HCT116 (cell line): ENCODE results near the gene IGFBP4. TPM values are rescaled to one million over a fixed set of nuclear protein-coding genes. Genes with fewer than 3 reads are reported as not detected.

Source experiments
- ATAC-seq: fragments of 200-7000 bp; cut with Tn5 transposase; 2 replicates; pipeline ENCODE4 v1.9.1; 2020; ENCODE audit warnings: mild to moderate bottlenecking, moderate library complexity
- BruUV-seq: library from RNA; stranded (reverse); fragments of 400-500 nt; replicated peaks from 2 replicates; lab custom pipeline; 2021; lab: Mats Ljungman, UMichigan
- CTCF ChIA-PET: fragments of 300-600 bp; sonication (Branson Sonifier 250); formaldehyde crosslinking; loops from one replicate; lab custom pipeline; 2021; ENCODE audit warnings: antibody characterized with exemption; lab: Charles Lee
- POLR2A ChIA-PET: fragments of 300-600, 350-600 bp; sonication (Branson Sonifier 250); formaldehyde crosslinking; loops from one replicate; lab custom pipeline; 2021; ENCODE audit warnings: antibody characterized with exemption; lab: Charles Lee
- RAD21 ChIA-PET, 2 experiments: fragments of 300-600 bp; sonication (Branson Sonifier 250); formaldehyde crosslinking; loops; one replicate each; lab custom pipeline; 2023; ENCODE audit warnings: low total read pairs in 2 of 2; ENCODE audit not compliant: uncharacterized antibody in 2 of 2, unreplicated experiment in 2 of 2, low non-redundant PET in 1 of 2; lab: Charles Lee
- DNase-seq: peaks from one replicate; pipeline ENCODE4 v3.0.0-alpha.2; 2010; ENCODE audit warnings: low read depth, low spot score
- H2AFZ ChIP-seq: fragments of 200-600 bp; shearing (Covaris generic), sonication (generic); 2 replicates; pipeline ENCODE4 v1.6.1; 2017; ENCODE audit warnings: low read depth, mixed run types, mixed read lengths, antibody characterized with exemption, low read length; ENCODE audit not compliant: poor library complexity, severe bottlenecking
- H3K27ac ChIP-seq: 2 replicates; pipeline ENCODE4 v1.5.1; 2012; ENCODE audit warnings: low read depth, low read length
- H3K27me3 ChIP-seq: fragments of 200-600 bp; sonication (generic); 2 replicates; pipeline ENCODE4 v1.6.1; 2016; ENCODE audit warnings: mixed run types, low read length, mixed read lengths; ENCODE audit not compliant: insufficient read depth
- H3K36me3 ChIP-seq, 2 experiments: fragments of 200-500 bp in 1 of 2; fragments of 200-600 bp in 1 of 2; sonication (Bioruptor generic) in 1 of 2; sonication (generic) in 1 of 2; 2 replicates each; pipeline versions ENCODE4 v1.5.1 to v1.6.1; 2014 to 2016; ENCODE audit warnings: low read length in 2 of 2, inconsistent platforms in 1 of 2, mixed read lengths in 1 of 2, mixed run types in 1 of 2; ENCODE audit not compliant: insufficient read depth in 2 of 2, control insufficient read depth in 1 of 2
- H3K4me1 ChIP-seq, 2 experiments: fragments of 200-600 bp in 1 of 2; sonication (generic) in 1 of 2; 2 replicates each; pipeline versions ENCODE4 v1.5.1 to v1.6.1; 2012 to 2017; ENCODE audit warnings: low read length in 2 of 2, inconsistent platforms in 1 of 2, mild to moderate bottlenecking in 1 of 2, mixed read lengths in 1 of 2, mixed run types in 1 of 2, moderate library complexity in 1 of 2; ENCODE audit not compliant: insufficient read depth in 2 of 2, control insufficient read depth in 1 of 2
- H3K4me2 ChIP-seq: fragments of 200-600 bp; sonication (generic); 2 replicates; pipeline ENCODE4 v1.6.1; 2017; ENCODE audit warnings: mixed run types, low read length, mixed read lengths
- H3K4me3 ChIP-seq, 2 experiments: fragments of 200-600 bp in 1 of 2; sonication (generic) in 1 of 2; replicated peaks in 1 of 2; 2 replicates each; pipeline ENCODE4 v1.5.1; 2011 to 2016; ENCODE audit warnings: low read length in 2 of 2, control low read depth in 1 of 2, low read depth in 1 of 2, mild to moderate bottlenecking in 1 of 2, mixed read lengths in 1 of 2, mixed run types in 1 of 2
- H3K79me2 ChIP-seq: fragments of 200-600 bp; sonication (generic); 2 replicates; pipeline ENCODE4 v1.6.1; 2017; ENCODE audit warnings: mild to moderate bottlenecking, mixed run types, low read length, moderate library complexity, mixed read lengths; ENCODE audit not compliant: insufficient read depth
- H3K9ac ChIP-seq: fragments of 200-600 bp; sonication (generic); 2 replicates; pipeline ENCODE4 v1.6.1; 2016; ENCODE audit warnings: low read length, mixed read lengths
- H3K9me2 ChIP-seq: fragments of 200-600 bp; sonication (generic), shearing (Covaris generic); 2 replicates; pipeline ENCODE4 v1.6.1; 2017; ENCODE audit warnings: mixed run types, mild to moderate bottlenecking, moderate library complexity; ENCODE audit not compliant: insufficient read depth
- H3K9me3 ChIP-seq, 2 experiments: fragments of 200-500 bp in 1 of 2; fragments of 200-600 bp in 1 of 2; sonication (Bioruptor generic) in 1 of 2; sonication (generic) in 1 of 2; 2 replicates each; pipeline ENCODE4 v1.6.1; 2014 to 2017; ENCODE audit warnings: low read length in 2 of 2, mixed read lengths in 2 of 2, inconsistent platforms in 1 of 2, low read depth in 1 of 2, mild to moderate bottlenecking in 1 of 2, mixed run types in 1 of 2, moderate library complexity in 1 of 2; ENCODE audit not compliant: control insufficient read depth in 1 of 2, insufficient read depth in 1 of 2
- H4K20me1 ChIP-seq: fragments of 200-600 bp; sonication (generic), shearing (Covaris generic); 2 replicates; pipeline ENCODE4 v1.6.1; 2017; ENCODE audit warnings: mixed run types, mild to moderate bottlenecking, moderate library complexity; ENCODE audit not compliant: insufficient read depth
- CBX3 ChIP-seq: IDR thresholded peaks from 2 replicates; pipeline ENCODE4 v1.6.1; 2012; ENCODE audit warnings: low read depth
- ELF1 ChIP-seq: IDR thresholded peaks from 2 replicates; pipeline ENCODE4 v1.6.1; 2012; ENCODE audit warnings: low read depth, borderline replicate concordance
- FOSL1 ChIP-seq: IDR thresholded peaks from 2 replicates; pipeline ENCODE4 v1.6.1; 2012; ENCODE audit warnings: low read depth
- JUND ChIP-seq: IDR thresholded peaks from 2 replicates; pipeline ENCODE4 v1.6.1; 2012
- POLR2AphosphoS5 ChIP-seq: IDR thresholded peaks from 2 replicates; pipeline ENCODE4 v1.6.1; 2011; ENCODE audit warnings: mild to moderate bottlenecking, low read depth, low read length, moderate library complexity
- SP1 ChIP-seq: IDR thresholded peaks from 2 replicates; pipeline ENCODE4 v1.6.1; 2012; ENCODE audit warnings: low read depth
- SRF ChIP-seq: IDR thresholded peaks from 2 replicates; pipeline ENCODE4 v1.6.1; 2012; ENCODE audit warnings: low read depth
- TCF7L2 ChIP-seq: IDR thresholded peaks from 2 replicates; pipeline ENCODE4 v1.7.0; 2011; ENCODE audit warnings: borderline replicate concordance, inconsistent platforms; ENCODE audit not compliant: insufficient read depth, insufficient read length; ENCODE audit errors: extremely low read depth
- ZNF274 ChIP-seq: fragments of 200-500 bp; sonication (Bioruptor generic); IDR thresholded peaks from 2 replicates; pipeline ENCODE4 v1.6.1; 2014; ENCODE audit warnings: mild to moderate bottlenecking, low read depth, low read length, inconsistent platforms
- intact Hi-C: fragments of 100-400 bp; cut with micrococcal nuclease; formaldehyde crosslinking; loops from 2 replicates; pipeline ENCODE4 v1.10.0; 2022
- total RNA-seq: library from RNA; stranded (reverse); gene quantifications from one replicate; pipeline ENCODE4 v1.2.1, GENCODE V29; 2021; ENCODE audit not compliant: unreplicated experiment
- TF ChIP-seq, protein P1 (sequence below), 3 experiments: fragments of 200-600 bp in 1 of 3; sonication (generic) in 1 of 3; IDR thresholded peaks in 2 of 3; conservative IDR thresholded peaks in 1 of 3; 2 replicates each; pipeline ENCODE4 v1.5.1; 2012 to 2017; ENCODE audit warnings: low read depth in 2 of 3, low read length in 2 of 3, antibody characterized with exemption in 1 of 3, borderline replicate concordance in 1 of 3, control low read depth in 1 of 3, mild to moderate bottlenecking in 1 of 3, mixed read lengths in 1 of 3, mixed run types in 1 of 3, moderate library complexity in 1 of 3; ENCODE audit not compliant: insufficient read depth in 1 of 3
- TF ChIP-seq, protein P2 (sequence below): IDR thresholded peaks from 2 replicates; pipeline ENCODE4 v1.6.1; 2012

The IGFBP4 gene
- total RNA-seq, 1 experiment from 2014 or later, result 2.0 TPM

DNA sequence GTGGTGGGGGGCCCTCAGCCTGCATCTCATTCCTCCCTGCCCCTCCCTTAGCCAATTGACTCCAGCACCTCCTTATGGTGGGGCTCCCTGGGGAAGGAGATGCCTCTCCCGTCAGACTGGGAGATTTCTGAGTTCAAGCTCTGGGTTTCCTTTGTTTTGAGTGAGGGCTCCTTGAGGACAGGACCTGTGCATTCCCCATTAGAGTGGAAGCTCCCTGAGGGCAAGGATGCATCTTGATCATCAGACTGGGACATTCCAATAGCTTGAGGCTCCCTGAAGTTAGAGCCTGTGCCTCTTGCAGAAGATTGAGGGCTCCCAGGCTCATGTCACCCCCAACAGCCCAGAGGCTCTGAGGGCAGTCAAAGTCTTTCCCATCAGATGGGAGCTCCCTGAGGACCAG lies 34.5 kb downstream of the IGFBP4 start:
- H3K9me3 ChIP-seq, result no peaks in the 10 kb centered on the region
- no peaks in the 10 kb centered on the region for H3K27me3 ChIP-seq
- RAD21 ChIA-PET, result no interaction called here
- H3K9ac ChIP-seq, result no peak overlapping the region
- H3K4me2 ChIP-seq, result no peak overlapping the region
- intact Hi-C loops, result loop anchor here (2.0 kb wide), 2 partner anchors 55 to 119 kb away; no protein-coding TSS in a partner anchor
- no peak for TF ChIP-seq SP1
- TF ChIP-seq FOSL1, result no peak
- no peak for TF ChIP-seq JUND
- no peak for TF ChIP-seq ELF1
- TF ChIP-seq, protein P1, sequence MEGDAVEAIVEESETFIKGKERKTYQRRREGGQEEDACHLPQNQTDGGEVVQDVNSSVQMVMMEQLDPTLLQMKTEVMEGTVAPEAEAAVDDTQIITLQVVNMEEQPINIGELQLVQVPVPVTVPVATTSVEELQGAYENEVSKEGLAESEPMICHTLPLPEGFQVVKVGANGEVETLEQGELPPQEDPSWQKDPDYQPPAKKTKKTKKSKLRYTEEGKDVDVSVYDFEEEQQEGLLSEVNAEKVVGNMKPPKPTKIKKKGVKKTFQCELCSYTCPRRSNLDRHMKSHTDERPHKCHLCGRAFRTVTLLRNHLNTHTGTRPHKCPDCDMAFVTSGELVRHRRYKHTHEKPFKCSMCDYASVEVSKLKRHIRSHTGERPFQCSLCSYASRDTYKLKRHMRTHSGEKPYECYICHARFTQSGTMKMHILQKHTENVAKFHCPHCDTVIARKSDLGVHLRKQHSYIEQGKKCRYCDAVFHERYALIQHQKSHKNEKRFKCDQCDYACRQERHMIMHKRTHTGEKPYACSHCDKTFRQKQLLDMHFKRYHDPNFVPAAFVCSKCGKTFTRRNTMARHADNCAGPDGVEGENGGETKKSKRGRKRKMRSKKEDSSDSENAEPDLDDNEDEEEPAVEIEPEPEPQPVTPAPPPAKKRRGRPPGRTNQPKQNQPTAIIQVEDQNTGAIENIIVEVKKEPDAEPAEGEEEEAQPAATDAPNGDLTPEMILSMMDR (IDR thresholded peaks at IDR 0.05 in 2 of 3, conservative IDR thresholded peaks at IDR 0.05 in 1 of 3; ENCODE audit: borderline replicate concordance in 1 of 3, insufficient read depth in 1 of 3, low read depth in 2 of 3, low read length in 2 of 3), result no peak
- no peak for TF ChIP-seq SRF
- TF ChIP-seq ZNF274, result no peak
- no peak for TF ChIP-seq TCF7L2
- TF ChIP-seq CBX3, result no peak
- TF ChIP-seq, protein P2, sequence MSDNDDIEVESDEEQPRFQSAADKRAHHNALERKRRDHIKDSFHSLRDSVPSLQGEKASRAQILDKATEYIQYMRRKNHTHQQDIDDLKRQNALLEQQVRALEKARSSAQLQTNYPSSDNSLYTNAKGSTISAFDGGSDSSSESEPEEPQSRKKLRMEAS, result no peak
- TF ChIP-seq POLR2AphosphoS5, result no peak
- TF ChIP-seq, all 23 proteins: peak for 0
- Histone ChIP-seq H3K4me3 (no peak overlapping the region), H3K27ac (no peak overlapping the region), H4K20me1 (no peaks in the 10 kb centered on the region), H3K36me3 (peaks cover 4 to 9% of the 10 kb centered on the region in 2 experiments; a peak in 2 of 4 replicates), H3K4me1 (peaks cover 30 to 68% of the 10 kb centered on the region in 2 experiments), H3K79me2 (no peaks in the 10 kb centered on the region), H2AFZ (no peak overlapping the region), H3K9me2 (no peaks in the 10 kb centered on the region)
- POLR2A ChIA-PET, result interaction anchor here (0.6 kb wide), 1 partner anchor 1987 kb away, joined by 3 read pairs; no protein-coding TSS in a partner anchor
- CTCF ChIA-PET, result interaction anchor here (1.0 kb wide), 1 partner anchor 60 kb away, joined by 3 read pairs; the partner anchor contains the start of gene TOP2A
- DNase-seq (no peak), ATAC-seq (no peak)
- BruUV-seq, result no TSS peak
